Neural cell (in vitro differentiated cells): Measurements from ENCODE around the gene FUT8. TPM values are rescaled to one million over a fixed set of nuclear protein-coding genes. Genes with fewer than 3 reads are reported as not detected.

Experiments
- H2AFZ ChIP-seq: fragments of 200-600, 300-800 bp; sonication (generic), shearing (Covaris generic); 2 replicates; pipeline ENCODE4 v1.6.0; 2014; ENCODE audit warnings: low read depth, mild to moderate bottlenecking, antibody characterized with exemption, low read length, moderate library complexity
- H3F3A ChIP-seq: fragments of 200-600 bp; shearing (Covaris generic); 2 replicates; pipeline ENCODE4 v1.6.1; 2016; ENCODE audit warnings: mild to moderate bottlenecking, moderate library complexity, mixed read lengths, antibody characterized with exemption, low read length; ENCODE audit not compliant: insufficient read depth, poor library complexity, severe bottlenecking
- H3K27ac ChIP-seq: fragments of 200-600, 300-800 bp; sonication (generic), shearing (Covaris generic); 2 replicates; pipeline ENCODE4 v1.5.1; 2014; ENCODE audit warnings: mild to moderate bottlenecking, low read length, moderate library complexity
- H3K27me3 ChIP-seq: fragments of 300-800, 200-600 bp; sonication (generic), shearing (Covaris generic); 2 replicates; pipeline ENCODE4 v1.6.0; 2014; ENCODE audit warnings: mild to moderate bottlenecking, low read depth, low read length, moderate library complexity; ENCODE audit not compliant: insufficient read depth
- H3K36me3 ChIP-seq: fragments of 300-800, 200-600 bp; sonication (generic), shearing (Covaris generic); 2 replicates; pipeline ENCODE4 v1.5.1; 2014; ENCODE audit warnings: mild to moderate bottlenecking, antibody characterized with exemption, low read length, moderate library complexity; ENCODE audit not compliant: insufficient read depth
- H3K4me2 ChIP-seq: fragments of 300-800, 200-600 bp; sonication (generic), shearing (Covaris generic); 2 replicates; pipeline ENCODE4 v1.6.0; 2014; ENCODE audit warnings: mild to moderate bottlenecking, low read length
- H3K4me3 ChIP-seq: fragments of 300-800, 200-600 bp; sonication (generic), shearing (Covaris generic); 2 replicates; pipeline ENCODE4 v1.5.1; 2014; ENCODE audit warnings: mild to moderate bottlenecking, low read length, moderate library complexity
- H3K79me2 ChIP-seq: fragments of 200-600 bp; shearing (Covaris generic); replicated peaks from 2 replicates; pipeline ENCODE4 v1.6.0; 2014; ENCODE audit warnings: mild to moderate bottlenecking, low read length, moderate library complexity; ENCODE audit not compliant: insufficient read depth
- H3K9ac ChIP-seq: fragments of 300-800, 200-600 bp; sonication (generic), shearing (Covaris generic); 2 replicates; pipeline ENCODE4 v1.6.1; 2016; ENCODE audit warnings: mild to moderate bottlenecking, low read length, mixed read lengths
- H3K9me2 ChIP-seq: fragments of 200-600 bp; shearing (Covaris generic); 2 replicates; pipeline ENCODE4 v1.6.1; 2016; ENCODE audit warnings: mild to moderate bottlenecking, low read length, mixed read lengths; ENCODE audit not compliant: insufficient read depth
- H3K9me3 ChIP-seq: fragments of 200-600, 300-800 bp; sonication (generic), shearing (Covaris generic); 2 replicates; pipeline ENCODE4 v1.6.1; 2016; ENCODE audit warnings: mild to moderate bottlenecking, mixed run types, low read length, moderate library complexity, mixed read lengths
- H4K20me1 ChIP-seq: fragments of 200-600 bp; shearing (Covaris generic); 2 replicates; pipeline ENCODE4 v1.6.1; 2016; ENCODE audit warnings: mild to moderate bottlenecking, mixed run types; ENCODE audit not compliant: insufficient read depth
- CTCF ChIP-seq: fragments of 450-650 bp; IDR thresholded peaks from 2 replicates; pipeline ENCODE4 v1.5.1; 2014; ENCODE audit warnings: antibody characterized with exemption, mild to moderate bottlenecking, moderate library complexity; ENCODE audit not compliant: poor library complexity, severe bottlenecking
- EP300 ChIP-seq: fragments of 450-650 bp; conservative IDR thresholded peaks from 2 replicates; pipeline ENCODE4 v1.6.1; 2014; ENCODE audit warnings: antibody characterized with exemption, mild to moderate bottlenecking, moderate library complexity; ENCODE audit not compliant: poor library complexity, severe bottlenecking
- EZH2 ChIP-seq: fragments of 200-600, 300-800 bp; shearing (Covaris generic), sonication (generic); IDR thresholded peaks from 2 replicates; pipeline ENCODE4 v1.6.1; 2014; ENCODE audit warnings: antibody characterized with exemption, low read length, borderline replicate concordance, mild to moderate bottlenecking; ENCODE audit not compliant: insufficient read depth, poor library complexity, severe bottlenecking
- MXI1 ChIP-seq: fragments of 450-650 bp; conservative IDR thresholded peaks from 2 replicates; pipeline ENCODE4 v1.6.1; 2014; ENCODE audit warnings: antibody characterized with exemption, mild to moderate bottlenecking; ENCODE audit not compliant: poor library complexity, severe bottlenecking
- POLR2AphosphoS5 ChIP-seq: IDR thresholded peaks from 2 replicates; pipeline ENCODE4 v1.6.1; 2012
- RAD21 ChIP-seq: fragments of 450-650 bp; conservative IDR thresholded peaks from 2 replicates; pipeline ENCODE4 v1.6.1; 2014; ENCODE audit warnings: antibody characterized with exemption, mild to moderate bottlenecking, moderate library complexity
- REST ChIP-seq: IDR thresholded peaks from 2 replicates; pipeline ENCODE4 v1.6.1; 2012; ENCODE audit warnings: borderline replicate concordance
- SMC3 ChIP-seq: fragments of 450-650 bp; conservative IDR thresholded peaks from 2 replicates; pipeline ENCODE4 v1.6.1; 2014; ENCODE audit warnings: antibody characterized with exemption, mild to moderate bottlenecking, moderate library complexity; ENCODE audit not compliant: poor library complexity
- TAF1 ChIP-seq: IDR thresholded peaks from 2 replicates; pipeline ENCODE4 v1.6.1; 2012; ENCODE audit warnings: low read depth
- polyA plus RNA-seq: library from polyadenylated mRNA; depleted of rRNA; stranded (reverse); fragments of >200 nt; gene quantifications from 2 replicates; pipeline ENCODE4 v1.2.3, GENCODE V29; 2014

Gene FUT8
- polyA plus RNA-seq, 1 donor from 2014 or later, result 72.8 TPM

- Histone ChIP-seq H3K4me3 (no peak overlapping the region), H3K9ac (no peak overlapping the region), H3K4me2 (no peak overlapping the region), H3K9me3 (no peaks in the 10 kb centered on the region), H2AFZ (no peak overlapping the region), H3K27me3 (no peaks in the 10 kb centered on the region), H3F3A (no peaks in the 10 kb centered on the region), H3K27ac (no peak overlapping the region), H3K9me2 (no peaks in the 10 kb centered on the region), H3K79me2 (peaks cover 47% of the 10 kb centered on the region), H4K20me1 (no peaks in the 10 kb centered on the region), H3K36me3 (peaks cover 24% of the 10 kb centered on the region)
- TF ChIP-seq POLR2AphosphoS5 (no peak), MXI1 (no peak), TAF1 (no peak), SMC3 (no peak), EP300 (no peak), RAD21 (no peak), EZH2 (no peak)
These were observed 43.7 kb downstream of the FUT8 start for GRCh38 chr14:65456247-65456646.

- TF ChIP-seq CTCF, result no peak
- TF ChIP-seq REST, result no peak
- no peak for TF ChIP-seq SMC3
- no peak for TF ChIP-seq MXI1
- no peak for TF ChIP-seq EZH2
- no peak for TF ChIP-seq POLR2AphosphoS5
- TF ChIP-seq RAD21, result no peak
- no peak for TF ChIP-seq TAF1
- no peak for TF ChIP-seq EP300
- Histone ChIP-seq H3K27ac (no peak overlapping the region), H3K9me3 (no peaks in the 10 kb centered on the region), H4K20me1 (no peaks in the 10 kb centered on the region), H3K4me3 (no peak overlapping the region), H3K27me3 (no peaks in the 10 kb centered on the region), H2AFZ (no peak overlapping the region), H3K36me3 (peaks cover 25% of the 10 kb centered on the region), H3K4me2 (no peak overlapping the region), H3F3A (no peaks in the 10 kb centered on the region), H3K9me2 (no peaks in the 10 kb centered on the region), H3K79me2 (peaks cover 16% of the 10 kb centered on the region), H3K9ac (no peak overlapping the region)
These were observed 49.2 kb downstream of the FUT8 start for GRCh38 chr14:65461730-65462129.

GRCh38 chr14:65462411-65462810 is 49.9 kb downstream of the FUT8 start:
- no peaks in the 10 kb centered on the region for H3K9me3 ChIP-seq
- H3K79me2 ChIP-seq, result peaks cover 19% of the 10 kb centered on the region
- no peaks in the 10 kb centered on the region for H3F3A ChIP-seq
- H3K36me3 ChIP-seq, result peaks cover 25% of the 10 kb centered on the region
- no peaks in the 10 kb centered on the region for H3K9me2 ChIP-seq
- H3K27ac ChIP-seq, result no peak overlapping the region
- no peak overlapping the region for H3K4me3 ChIP-seq
- H3K9ac ChIP-seq, result no peak overlapping the region
- H4K20me1 ChIP-seq, result no peaks in the 10 kb centered on the region
- H3K27me3 ChIP-seq, result no peaks in the 10 kb centered on the region
- TF ChIP-seq EP300 (no peak), TAF1 (no peak), MXI1 (no peak), POLR2AphosphoS5 (no peak), SMC3 (no peak), RAD21 (no peak), EZH2 (no peak), REST (no peak), CTCF (no peak)
- no peak overlapping the region for H2AFZ ChIP-seq
- no peak overlapping the region for H3K4me2 ChIP-seq
